GM12874 (cell line): ENCODE results near the gene NAT14.

Experiments used
- CTCF ChIP-seq: IDR thresholded peaks from 2 replicates; pipeline ENCODE4 v1.5.1; 2011; ENCODE audit warnings: low read depth, mild to moderate bottlenecking, control low read depth, low read length, moderate library complexity; ENCODE audit not compliant: insufficient read depth

NAT14 gene

GRCh38 chr19:55493052-55493644 lies 8.2 kb downstream of the NAT14 start:
- no peak for TF ChIP-seq CTCF

GRCh38 chr19:55493645-55494171 lies 8.7 kb downstream of the NAT14 start:
- no peak for TF ChIP-seq CTCF

GRCh38 chr19:55494172-55494761 lies 9.3 kb downstream of the NAT14 start:
- TF ChIP-seq CTCF, result no peak

GRCh38 chr19:55495646-55496349 lies 10.8 kb downstream of the NAT14 start:
- TF ChIP-seq CTCF, result no peak

- no peak for TF ChIP-seq CTCF
Observed at GRCh38 chr19:55497763-55498162, 12.8 kb downstream of the NAT14 start.

GRCh38 chr19:55498246-55498840 lies 13.4 kb downstream of the NAT14 start:
- TF ChIP-seq CTCF, result no peak

- TF ChIP-seq CTCF, result no peak
Observed at GRCh38 chr19:55500368-55500952, 15.5 kb downstream of the NAT14 start.
